Activated CD8-positive, alpha-beta memory T cell treated with anti-CD3 and anti-CD28 coated beads for 4 hours (primary cell): ENCODE results near the gene CD163L1.

Source experiments
- DNase-seq, 2 donors: peaks; one replicate each; pipeline ENCODE4 v3.0.0-alpha.2; 2020; ENCODE audit warnings: low read depth in 2 of 2

The CD163L1 gene

GRCh38 chr12:7324176-7324575, 119.8 kb downstream of the CD163L1 start:
- no peak for DNase-seq

GRCh38 chr12:7322599-7322998, 121.4 kb downstream of the CD163L1 start:
- DNase-seq = no peak

- DNase-seq = no peak
Measured at GRCh38 chr12:7321624-7322023, 122.3 kb downstream of the CD163L1 start.

GRCh38 chr12:7319930-7320329, 124.0 kb downstream of the CD163L1 start:
- no peak for DNase-seq

- no peak for DNase-seq
Measured at GRCh38 chr12:7310070-7310469, 133.9 kb downstream of the CD163L1 start.
